Esophagus muscularis mucosa (tissue), 4 donors: ENCODE measurements around the gene FMC1. TPM values are rescaled to one million over a fixed set of nuclear protein-coding genes. Genes with fewer than 3 reads are reported as not detected.

Source experiments
- DNase-seq: peaks from one replicate; pipeline ENCODE4 v3.0.0-alpha.2; 2017; ENCODE audit errors: extremely low spot score
- H3K27ac ChIP-seq, 4 donors: fragments of 200-600 bp; sonication (generic); replicated peaks in 1 of 4; 1 replicate in 3 of 4; 2 replicates in 1 of 4; pipeline ENCODE4 v1.5.1; 2016 to 2019; ENCODE audit warnings: mild to moderate bottlenecking in 1 of 4
- H3K27me3 ChIP-seq, 4 donors: fragments of 200-600 bp; sonication (generic); one replicate each; pipeline versions ENCODE4 v1.5.1 to v1.6.0; 2016 to 2019
- H3K36me3 ChIP-seq, 4 donors: fragments of 200-600 bp; sonication (generic); one replicate each; pipeline ENCODE4 v1.5.1; 2016 to 2019
- H3K4me1 ChIP-seq, 4 donors: fragments of 200-600 bp; sonication (generic); one replicate each; pipeline ENCODE4 v1.5.1; 2016 to 2019
- H3K4me3 ChIP-seq, 4 donors: fragments of 200-600 bp; sonication (generic); 1 replicate in 2 of 4; 2 replicates in 2 of 4; pipeline ENCODE4 v1.5.1; 2016 to 2019; ENCODE audit warnings: mild to moderate bottlenecking in 4 of 4, moderate library complexity in 1 of 4
- H3K9me3 ChIP-seq, 4 donors: fragments of 200-600 bp; sonication (generic); 1 replicate in 3 of 4; 2 replicates in 1 of 4; pipeline ENCODE4 v1.5.1; 2016 to 2019
- EP300 ChIP-seq: sonication (generic); formaldehyde crosslinking; IDR thresholded peaks from one replicate; pipeline ENCODE4 v1.6.1; 2017; ENCODE audit warnings: antibody characterized with exemption
- POLR2A ChIP-seq: fragments of 450-650 bp; IDR thresholded peaks from one replicate; pipeline ENCODE4 v1.6.1; 2017; ENCODE audit warnings: antibody characterized with exemption, moderate library complexity, mild to moderate bottlenecking, low read depth
- POLR2AphosphoS5 ChIP-seq, 2 donors: sonication (generic); formaldehyde crosslinking; IDR thresholded peaks; one replicate each; pipeline ENCODE4 v1.6.1; 2017; ENCODE audit warnings: antibody characterized with exemption in 2 of 2
- WGBS: methylation state at CpG from one replicate; pipeline ENCODE4 v1.1.5; 2018; 5-methylcytosine and 5-hydroxymethylcytosine counted together
- intact Hi-C: fragments of 100-400 bp; cut with DNase I; formaldehyde crosslinking; loops from one replicate; pipeline ENCODE4 v1.15.1; 2023
- total RNA-seq, 4 donors: library from RNA; depleted of rRNA; stranded (reverse); fragments of >200 nt; gene quantifications; one replicate each; pipeline versions ENCODE4 v1.1.0 to v1.2.1, GENCODE V29; 2016
- TF ChIP-seq, protein P1 (sequence below), 3 experiments: fragments of 200-600 bp in 2 of 3; fragments of 450-650 bp in 1 of 3; sonication (generic) in 2 of 3; IDR thresholded peaks; one replicate each; pipeline ENCODE4 v1.5.1; 2017 to 2019; ENCODE audit warnings: antibody characterized with exemption in 3 of 3, mild to moderate bottlenecking in 2 of 3, moderate library complexity in 1 of 3

Gene FMC1
- total RNA-seq, 4 donors from 2014 or later: 17.4 to 26.4 (median 19.7) TPM

DNA sequence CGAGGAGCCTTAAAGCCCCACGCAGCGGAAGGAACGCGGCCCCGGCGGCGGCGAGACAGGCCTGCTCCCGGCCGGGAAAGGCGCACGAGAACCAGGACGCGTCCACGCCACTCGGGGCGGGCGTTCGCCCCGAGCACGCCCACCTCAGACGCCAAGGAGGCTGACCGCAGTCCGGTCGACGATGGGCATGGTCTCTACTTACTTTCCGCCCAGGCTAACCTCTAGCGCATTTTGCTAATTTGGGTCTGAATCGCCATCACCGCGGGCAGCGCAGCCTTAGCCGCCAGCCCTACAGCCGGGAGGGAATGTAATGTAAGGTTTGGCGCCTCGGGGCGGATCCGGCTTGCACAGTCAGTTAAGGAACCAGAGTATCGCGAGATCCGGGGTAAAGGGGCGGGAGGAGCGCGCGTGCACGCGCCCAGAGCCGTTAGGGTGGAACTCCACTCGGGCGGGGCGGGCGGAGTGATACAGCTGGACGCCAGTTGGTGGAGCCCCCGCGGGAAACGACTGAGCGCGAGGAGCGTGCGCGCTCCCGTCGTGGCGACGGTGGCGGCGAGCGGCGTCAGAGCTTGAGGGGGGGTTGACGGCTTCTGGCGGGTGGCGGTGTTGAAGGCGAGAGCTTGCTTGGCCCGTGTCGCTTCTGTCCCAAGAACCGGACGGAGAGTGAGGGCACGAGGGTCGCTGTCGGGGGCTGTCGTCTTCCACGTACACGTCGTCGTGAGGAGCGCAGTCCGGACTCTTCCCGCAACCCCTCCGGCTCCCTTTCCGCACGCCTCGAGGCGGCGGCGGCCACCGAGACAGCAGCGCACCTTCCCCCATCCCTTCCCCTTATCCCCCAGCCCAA lies 18.5 kb downstream of the FMC1 start, which contains the start of gene LUC7L2:
Gene LUC7L2 (plus strand): TSS at position 529 of the 844 bp plus-strand sequence. CDS start 368 bp downstream, outside the sequence.
- no peaks in the 10 kb centered on the region for H3K36me3 ChIP-seq
- intact Hi-C loops: loop anchor here (2.0 kb wide), 1 partner anchor 17 kb away; no protein-coding TSS in a partner anchor
- 0% methylated on average over 49 of the region's 98 CpGs for WGBS

DNA sequence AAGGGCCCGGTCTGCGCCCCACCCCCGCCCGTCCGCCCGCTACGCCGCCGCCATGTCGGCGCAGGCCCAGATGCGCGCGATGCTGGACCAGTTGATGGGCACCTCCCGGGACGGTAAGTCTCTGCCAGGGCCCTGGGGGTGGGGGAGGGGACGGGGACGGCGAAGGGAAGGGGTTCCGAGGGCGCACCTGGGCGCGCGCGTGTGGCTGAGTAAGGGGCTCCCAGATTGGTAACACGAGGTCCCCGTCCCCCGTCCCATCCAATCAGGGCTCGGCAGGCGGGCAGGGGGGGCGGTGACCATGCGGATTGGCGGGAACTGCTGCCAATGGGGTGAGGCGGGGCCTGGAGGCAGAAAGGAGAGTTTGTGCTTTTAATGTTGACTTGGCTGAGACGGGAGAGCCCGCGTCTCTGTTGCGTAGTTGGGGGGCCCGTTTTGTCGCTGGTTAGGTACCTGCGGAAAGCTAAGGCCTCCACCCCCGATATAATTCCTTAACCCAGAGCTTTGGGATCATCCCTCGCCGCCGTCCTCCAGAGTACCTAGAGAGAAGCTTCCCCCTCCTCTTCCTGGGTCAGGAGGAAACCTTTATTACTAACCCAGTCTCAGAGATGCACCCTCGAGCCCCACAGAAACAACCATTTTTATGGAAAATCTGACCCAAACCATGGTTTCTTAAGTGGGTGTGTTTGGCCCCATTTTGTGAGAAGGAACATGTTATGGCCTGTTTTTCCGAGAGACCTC lies 19.2 kb downstream of the FMC1 start:
- Histone ChIP-seq H3K27ac (peak overlapping the region; percentile 97 to 100 (median 100)), H3K36me3 (peaks cover 0 to 1% (median 0%) of the 10 kb centered on the region in 4 donors), H3K4me3 (peak overlapping the region; percentile 78 to 100 (median 94)), H3K27me3 (no peaks in the 10 kb centered on the region), H3K9me3 (no peaks in the 10 kb centered on the region), H3K4me1 (peaks cover 35 to 56% (median 50%) of the 10 kb centered on the region in 4 donors)
- DNase-seq: peak; percentile 99
- TF ChIP-seq POLR2A (peak; percentile 30), EP300 (no peak), POLR2AphosphoS5 (IDR thresholded peaks at IDR 0.05) (peak; percentile 44 to 90)
- TF ChIP-seq, protein P1, sequence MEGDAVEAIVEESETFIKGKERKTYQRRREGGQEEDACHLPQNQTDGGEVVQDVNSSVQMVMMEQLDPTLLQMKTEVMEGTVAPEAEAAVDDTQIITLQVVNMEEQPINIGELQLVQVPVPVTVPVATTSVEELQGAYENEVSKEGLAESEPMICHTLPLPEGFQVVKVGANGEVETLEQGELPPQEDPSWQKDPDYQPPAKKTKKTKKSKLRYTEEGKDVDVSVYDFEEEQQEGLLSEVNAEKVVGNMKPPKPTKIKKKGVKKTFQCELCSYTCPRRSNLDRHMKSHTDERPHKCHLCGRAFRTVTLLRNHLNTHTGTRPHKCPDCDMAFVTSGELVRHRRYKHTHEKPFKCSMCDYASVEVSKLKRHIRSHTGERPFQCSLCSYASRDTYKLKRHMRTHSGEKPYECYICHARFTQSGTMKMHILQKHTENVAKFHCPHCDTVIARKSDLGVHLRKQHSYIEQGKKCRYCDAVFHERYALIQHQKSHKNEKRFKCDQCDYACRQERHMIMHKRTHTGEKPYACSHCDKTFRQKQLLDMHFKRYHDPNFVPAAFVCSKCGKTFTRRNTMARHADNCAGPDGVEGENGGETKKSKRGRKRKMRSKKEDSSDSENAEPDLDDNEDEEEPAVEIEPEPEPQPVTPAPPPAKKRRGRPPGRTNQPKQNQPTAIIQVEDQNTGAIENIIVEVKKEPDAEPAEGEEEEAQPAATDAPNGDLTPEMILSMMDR (IDR thresholded peaks at IDR 0.05): no peak
- WGBS: 0% methylated on average over 23 of the region's 47 CpGs
- intact Hi-C loops: no loop called here

More for the DNA sequence above, 18.5 kb downstream of the FMC1 start, which contains the start of gene LUC7L2:
- Histone ChIP-seq H3K27ac (peak within 1 kb of the TSS; percentile 97 to 100 (median 100)), H3K4me3 (peak within 1 kb of the TSS; percentile 78 to 100 (median 94)), H3K9me3 (no peaks in the 10 kb centered on the region), H3K27me3 (no peaks in the 10 kb centered on the region), H3K4me1 (peaks cover 35 to 49% (median 45%) of the 10 kb centered on the region in 4 donors)
- TF ChIP-seq POLR2AphosphoS5 (IDR thresholded peaks at IDR 0.05): peak; percentile 92 to 98
- TF ChIP-seq POLR2A: peak; percentile 75
- TF ChIP-seq, protein P1 (IDR thresholded peaks at IDR 0.05): no peak
- DNase-seq: peak; percentile 100

GRCh38 chr7:139360948-139361307 lies 19.8 kb downstream of the FMC1 start:
- H3K36me3 ChIP-seq: peaks cover 0 to 6% (median 0%) of the 10 kb centered on the region in 4 donors
- TF ChIP-seq POLR2A: no peak
- TF ChIP-seq, protein P1 (IDR thresholded peaks at IDR 0.05): no peak
- peak overlapping the region; percentile 97 to 100 (median 100) for H3K27ac ChIP-seq
- WGBS: 0% methylated on average over 2 of the region's 2 CpGs
- no peaks in the 10 kb centered on the region for H3K27me3 ChIP-seq
- peaks cover 35 to 61% (median 56%) of the 10 kb centered on the region in 4 donors for H3K4me1 ChIP-seq
- intact Hi-C loops: no loop called here
- peak overlapping the region; percentile 78 to 100 (median 94) for H3K4me3 ChIP-seq
- H3K9me3 ChIP-seq: no peaks in the 10 kb centered on the region
- no peak for DNase-seq

- H3K4me3 ChIP-seq: peak overlapping the region; percentile 78 to 100 (median 94)
- no peaks in the 10 kb centered on the region for H3K9me3 ChIP-seq
- intact Hi-C loops: no loop called here
- DNase-seq: no peak
- H3K36me3 ChIP-seq: peaks cover 0 to 11% (median 0%) of the 10 kb centered on the region in 4 donors
- 20% methylated on average over 3 of the region's 3 CpGs for WGBS
- TF ChIP-seq EP300: no peak
- no peak for TF ChIP-seq POLR2AphosphoS5 (IDR thresholded peaks at IDR 0.05)
- TF ChIP-seq POLR2A: no peak
- peak overlapping the region in 3 of 4 donors; percentile 97 to 100 (median 99) for H3K27ac ChIP-seq
- H3K27me3 ChIP-seq: no peaks in the 10 kb centered on the region
- peaks cover 37 to 67% (median 59%) of the 10 kb centered on the region in 4 donors for H3K4me1 ChIP-seq
These were observed 20.4 kb downstream of the FMC1 start for GRCh38 chr7:139361523-139361922.

DNA sequence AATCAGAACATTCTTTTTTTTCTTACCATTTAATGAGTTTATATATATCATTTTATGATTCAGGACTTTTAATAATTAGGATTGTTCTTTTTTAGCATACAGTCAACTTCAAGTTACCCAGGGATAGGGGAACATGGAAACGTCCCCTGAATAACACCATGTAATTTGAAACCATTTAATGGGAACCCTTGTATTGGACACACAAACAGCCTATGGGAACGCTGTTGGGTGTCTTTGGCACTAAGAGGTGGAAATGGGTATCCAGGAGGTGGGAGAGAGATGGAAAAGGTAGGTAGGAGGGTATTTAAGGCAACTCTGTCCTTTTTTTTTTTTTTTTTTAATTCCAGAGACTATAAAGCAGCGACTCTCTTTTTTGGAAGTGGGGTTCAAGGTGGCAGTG lies 21.2 kb downstream of the FMC1 start:
- DNase-seq: no peak
- Histone ChIP-seq H3K27me3 (no peaks in the 10 kb centered on the region), H3K9me3 (no peaks in the 10 kb centered on the region), H3K36me3 (peaks cover 0 to 15% (median 0%) of the 10 kb centered on the region in 4 donors), H3K4me3 (no peak overlapping the region), H3K27ac (no peak overlapping the region), H3K4me1 (peaks cover 45 to 74% (median 63%) of the 10 kb centered on the region in 4 donors)
- intact Hi-C loops: no loop called here
- TF ChIP-seq POLR2AphosphoS5 (IDR thresholded peaks at IDR 0.05) (no peak), POLR2A (no peak), EP300 (no peak)
- TF ChIP-seq, protein P1 (IDR thresholded peaks at IDR 0.05): no peak
- 47% methylated on average over 3 of the region's 3 CpGs for WGBS
